WI38 (cell line): ENCODE data around the gene FIGLA.
"Not testable (repeated sequence)": the region's sequence is repeated elsewhere in the genome, so short reads cannot be mapped to it uniquely, and the experiment has no call there.

Source experiments
- H3K4me3 ChIP-seq: 2 replicates; pipeline ENCODE4 v1.5.1; 2011; ENCODE audit warnings: low read depth, mild to moderate bottlenecking, control low read depth, low read length
- TF ChIP-seq, protein P1 (sequence below): IDR thresholded peaks from 2 replicates; pipeline ENCODE4 v1.5.1; 2012; ENCODE audit warnings: low read depth, mild to moderate bottlenecking, control low read depth, low read length

Gene FIGLA

DNA sequence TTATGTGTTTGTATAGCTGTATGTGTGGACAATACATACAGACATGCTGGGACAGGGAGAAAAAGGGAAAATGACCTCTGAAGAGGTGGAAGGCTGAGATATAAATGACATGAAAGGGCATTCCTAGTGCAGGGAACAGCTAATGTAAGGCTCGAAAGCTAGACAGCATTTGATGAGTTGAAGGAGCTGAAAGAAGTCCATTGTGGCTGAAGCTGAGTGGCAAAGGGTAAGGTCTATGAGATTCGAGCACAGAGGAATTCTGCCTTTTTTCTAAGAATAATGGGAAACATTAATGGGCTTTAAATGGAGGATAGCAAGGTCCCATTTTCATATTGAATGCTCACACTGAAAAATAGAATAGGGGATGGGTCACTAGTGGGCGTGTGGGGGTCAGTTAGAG lies 46.0 kb downstream of the FIGLA start:
- H3K4me3 ChIP-seq: no peak overlapping the region
- TF ChIP-seq, protein P1, sequence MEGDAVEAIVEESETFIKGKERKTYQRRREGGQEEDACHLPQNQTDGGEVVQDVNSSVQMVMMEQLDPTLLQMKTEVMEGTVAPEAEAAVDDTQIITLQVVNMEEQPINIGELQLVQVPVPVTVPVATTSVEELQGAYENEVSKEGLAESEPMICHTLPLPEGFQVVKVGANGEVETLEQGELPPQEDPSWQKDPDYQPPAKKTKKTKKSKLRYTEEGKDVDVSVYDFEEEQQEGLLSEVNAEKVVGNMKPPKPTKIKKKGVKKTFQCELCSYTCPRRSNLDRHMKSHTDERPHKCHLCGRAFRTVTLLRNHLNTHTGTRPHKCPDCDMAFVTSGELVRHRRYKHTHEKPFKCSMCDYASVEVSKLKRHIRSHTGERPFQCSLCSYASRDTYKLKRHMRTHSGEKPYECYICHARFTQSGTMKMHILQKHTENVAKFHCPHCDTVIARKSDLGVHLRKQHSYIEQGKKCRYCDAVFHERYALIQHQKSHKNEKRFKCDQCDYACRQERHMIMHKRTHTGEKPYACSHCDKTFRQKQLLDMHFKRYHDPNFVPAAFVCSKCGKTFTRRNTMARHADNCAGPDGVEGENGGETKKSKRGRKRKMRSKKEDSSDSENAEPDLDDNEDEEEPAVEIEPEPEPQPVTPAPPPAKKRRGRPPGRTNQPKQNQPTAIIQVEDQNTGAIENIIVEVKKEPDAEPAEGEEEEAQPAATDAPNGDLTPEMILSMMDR: no peak

DNA sequence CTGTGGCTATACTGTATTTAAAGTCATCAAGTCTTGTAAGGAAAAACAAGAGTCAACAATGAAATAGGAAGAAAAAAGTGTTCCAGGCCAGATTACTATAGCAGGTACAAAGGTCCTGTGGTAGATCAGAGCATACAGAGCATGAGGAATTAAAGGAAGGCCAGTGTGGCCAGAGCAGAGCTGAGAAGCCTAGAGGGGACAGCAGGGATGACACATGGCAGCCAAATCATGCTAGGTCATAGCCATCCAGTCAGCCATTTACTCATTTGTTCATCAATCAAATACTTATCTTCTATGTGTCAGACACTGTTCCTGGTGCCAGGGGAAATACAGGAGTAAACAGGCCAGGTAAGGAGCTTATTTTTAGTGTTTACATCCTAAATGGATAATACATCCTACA lies 46.8 kb downstream of the FIGLA start:
- TF ChIP-seq, protein P1: no peak
- H3K4me3 ChIP-seq: no peak overlapping the region

DNA sequence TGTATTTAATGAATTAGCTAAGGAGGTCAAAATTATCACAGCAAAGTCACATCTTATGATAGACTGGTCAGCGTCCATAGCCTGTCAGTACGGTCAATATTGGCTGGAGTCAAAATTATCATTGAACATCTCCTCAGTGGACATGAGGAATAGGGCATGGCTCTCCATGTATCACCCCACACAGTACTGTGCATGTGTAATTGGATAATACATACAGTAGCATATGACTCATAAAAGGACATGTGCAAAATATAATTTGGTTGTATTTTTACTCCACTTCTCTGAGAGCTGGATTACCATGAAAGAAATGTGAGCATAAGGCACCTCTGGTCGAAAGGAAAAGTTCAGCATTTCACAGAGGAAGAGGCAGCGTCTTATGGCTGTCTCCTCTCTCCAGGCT lies 47.4 kb downstream of the FIGLA start:
- no peak overlapping the region for H3K4me3 ChIP-seq
- TF ChIP-seq, protein P1: no peak

DNA sequence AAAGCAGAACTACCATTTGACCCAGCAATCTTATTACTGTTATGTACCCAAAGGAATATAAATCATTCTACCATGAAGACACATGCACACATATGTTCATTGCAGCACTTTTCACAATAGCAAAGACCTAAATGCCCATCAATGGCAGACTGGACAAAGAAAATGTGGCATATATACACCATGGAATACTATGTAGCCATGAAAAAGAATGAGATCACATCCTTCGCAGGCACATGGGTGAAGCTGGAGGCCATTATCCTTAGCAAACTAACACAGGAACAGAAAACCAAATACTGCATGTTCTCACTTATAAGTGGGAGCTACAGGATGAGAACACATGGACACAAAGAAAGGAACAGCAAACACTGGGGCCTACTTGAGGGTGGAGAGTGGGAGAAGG lies 51.0 kb downstream of the FIGLA start:
- H3K4me3 ChIP-seq: not testable (repeated sequence)

DNA sequence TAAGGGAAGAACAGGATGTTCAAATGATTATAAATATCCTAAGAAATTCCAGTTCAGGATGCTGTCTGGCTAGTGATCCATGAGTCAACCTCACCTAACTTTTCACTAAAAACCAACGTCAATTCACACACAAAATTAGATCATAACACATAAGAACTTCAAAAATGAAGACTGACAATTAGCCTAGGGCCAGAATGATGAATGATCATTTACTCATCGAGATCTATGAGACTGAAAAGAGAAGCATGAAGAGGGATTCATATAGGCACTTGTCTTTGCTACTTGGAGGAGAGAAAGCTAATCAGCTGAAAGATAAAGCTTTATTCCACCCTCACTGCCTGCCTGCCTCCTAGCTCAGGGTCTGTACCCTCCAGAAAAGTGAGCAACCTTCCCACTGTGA lies 52.3 kb downstream of the FIGLA start:
- TF ChIP-seq, protein P1: no peak
- no peak overlapping the region for H3K4me3 ChIP-seq

DNA sequence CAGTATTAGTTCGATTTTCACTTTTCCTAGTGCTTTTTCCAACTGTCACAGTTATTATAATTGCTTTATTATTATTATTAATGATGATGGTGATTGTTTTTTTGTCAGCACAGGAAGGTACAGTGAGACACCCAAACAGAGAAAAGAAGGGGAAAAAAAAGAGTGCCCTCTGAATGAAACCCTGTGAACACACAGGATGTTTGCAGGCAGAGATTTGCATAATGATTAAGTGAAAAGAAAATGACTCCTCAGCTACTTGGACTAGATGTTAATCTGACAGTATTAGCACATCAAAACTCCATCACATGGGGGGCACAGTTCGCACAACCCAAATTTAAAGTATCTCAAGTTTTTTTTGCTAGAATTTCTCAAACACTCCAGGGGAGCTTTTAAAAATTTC lies 55.4 kb downstream of the FIGLA start:
- TF ChIP-seq, protein P1: no peak
- H3K4me3 ChIP-seq: no peak overlapping the region

DNA sequence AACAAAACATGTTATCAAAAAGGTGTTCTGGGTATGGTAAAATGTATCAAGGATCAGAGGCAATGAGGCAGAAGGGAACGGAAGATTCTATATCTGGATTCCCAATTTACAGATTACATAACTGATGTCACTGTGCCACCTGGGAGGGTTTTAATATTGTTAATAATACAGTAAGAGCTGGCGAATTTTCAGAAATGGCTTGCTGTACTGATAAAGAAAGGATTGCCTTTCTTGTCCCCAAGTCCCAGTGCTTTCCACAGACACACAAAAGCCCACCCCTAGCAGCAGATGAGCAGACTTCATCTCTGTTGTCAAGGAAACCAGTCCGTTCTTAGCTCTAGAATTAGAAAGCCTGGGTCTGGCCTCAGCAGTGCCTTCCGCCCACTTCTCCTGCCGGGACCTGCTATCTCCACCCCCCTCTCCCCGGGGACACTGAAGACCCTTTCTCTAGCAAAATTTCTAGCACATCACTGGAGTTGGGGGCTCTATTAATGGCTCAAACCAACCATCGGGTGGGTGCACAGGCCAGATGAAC lies 56.7 kb downstream of the FIGLA start:
- TF ChIP-seq, protein P1: no peak
- H3K4me3 ChIP-seq: no peak overlapping the region
